GM18520 (cell line): ENCODE measurements around the gene OR2B3.
"Not testable (repeated sequence)": the region's sequence is repeated elsewhere in the genome, so short reads cannot be mapped to it uniquely, and the experiment has no call there.

Experiments
- ATAC-seq: cut with Tn5 transposase; IDR thresholded peaks from one replicate; pipeline ENCODE4 v1.9.1; 2021; ENCODE audit not compliant: unreplicated experiment

OR2B3 gene, protein sequence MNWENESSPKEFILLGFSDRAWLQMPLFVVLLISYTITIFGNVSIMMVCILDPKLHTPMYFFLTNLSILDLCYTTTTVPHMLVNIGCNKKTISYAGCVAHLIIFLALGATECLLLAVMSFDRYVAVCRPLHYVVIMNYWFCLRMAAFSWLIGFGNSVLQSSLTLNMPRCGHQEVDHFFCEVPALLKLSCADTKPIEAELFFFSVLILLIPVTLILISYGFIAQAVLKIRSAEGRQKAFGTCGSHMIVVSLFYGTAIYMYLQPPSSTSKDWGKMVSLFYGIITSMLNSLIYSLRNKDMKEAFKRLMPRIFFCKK

GRCh38 chr6:29087213-29087612 is at the start of gene OR2B3:
TSS of gene OR2B3 (minus strand) at chr6:29087313. CDS start at chr6:29087248, 65 bp downstream.
- ATAC-seq, result no peak

- ATAC-seq, result no peak
Observed at GRCh38 chr6:29131691-29132090, 44.6 kb upstream of the OR2B3 start.

DNA sequence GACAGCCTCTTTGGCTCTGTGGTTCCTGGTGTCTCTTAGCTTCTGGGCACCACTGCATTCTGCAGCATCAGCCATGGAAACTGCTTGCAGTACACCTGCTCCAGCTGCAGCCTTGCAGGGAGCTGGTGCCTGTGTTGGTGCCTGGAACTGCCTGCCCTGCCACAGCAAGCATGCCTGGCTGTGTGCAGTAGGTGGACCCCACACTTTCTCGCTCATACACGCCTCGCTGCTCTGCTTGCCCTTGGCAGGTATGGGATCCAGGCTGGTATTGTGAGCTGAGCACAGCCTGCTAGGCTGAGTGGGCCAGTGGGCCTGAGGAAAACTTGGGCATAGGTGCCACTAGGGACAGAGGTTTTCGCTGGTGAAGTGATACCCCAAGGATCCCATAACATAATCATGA is 43.5 kb upstream of the OR2B3 start:
- ATAC-seq, result no peak

GRCh38 chr6:29129326-29130012 is 42.4 kb upstream of the OR2B3 start:
- ATAC-seq, result no peak

DNA sequence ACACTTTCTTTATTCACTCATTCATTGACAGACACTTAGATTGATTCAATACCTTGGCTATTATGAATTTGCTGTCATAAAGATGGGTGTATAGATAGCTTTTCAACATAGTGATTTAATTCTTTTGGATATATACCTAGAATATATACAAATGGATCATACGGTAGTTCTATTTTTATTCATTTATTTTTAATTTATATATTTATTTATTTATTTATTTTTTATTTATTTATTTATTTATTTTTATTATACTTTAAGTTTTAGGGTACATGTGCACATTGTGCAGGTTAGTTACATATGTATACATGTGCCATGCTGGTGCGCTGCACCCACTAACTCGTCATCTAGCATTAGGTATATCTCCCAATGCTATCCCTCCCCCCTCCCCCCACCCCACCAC is 27.9 kb upstream of the OR2B3 start:
- ATAC-seq, result not testable (repeated sequence)

- ATAC-seq, result no peak
Observed at GRCh38 chr6:29112135-29112534, 25.0 kb upstream of the OR2B3 start.

DNA sequence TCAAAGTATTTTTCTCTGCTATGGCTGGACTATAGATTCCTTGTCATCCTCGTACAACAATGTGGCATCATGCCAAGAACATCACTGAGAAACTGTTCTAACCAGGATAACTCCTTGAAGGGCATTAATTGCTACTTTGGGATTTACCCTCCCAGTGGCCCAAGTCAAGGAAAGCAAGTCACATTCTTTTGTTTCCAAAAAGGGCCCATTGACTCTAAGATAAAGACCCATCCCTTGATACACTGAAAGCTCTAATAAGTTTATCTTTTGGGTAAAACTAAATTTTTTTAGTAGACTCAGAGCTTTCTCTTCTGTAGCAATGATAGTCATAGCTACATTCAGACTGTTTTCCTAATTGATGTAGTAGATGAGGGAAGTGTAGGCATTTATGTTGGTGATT is 20.6 kb upstream of the OR2B3 start, which contains the start of gene OR2J3:
OR2J3 (plus strand) TSS at position 301 of the 400 bp plus-strand sequence. CDS start 3,833 bp downstream, outside the sequence.
- no peak for ATAC-seq

DNA sequence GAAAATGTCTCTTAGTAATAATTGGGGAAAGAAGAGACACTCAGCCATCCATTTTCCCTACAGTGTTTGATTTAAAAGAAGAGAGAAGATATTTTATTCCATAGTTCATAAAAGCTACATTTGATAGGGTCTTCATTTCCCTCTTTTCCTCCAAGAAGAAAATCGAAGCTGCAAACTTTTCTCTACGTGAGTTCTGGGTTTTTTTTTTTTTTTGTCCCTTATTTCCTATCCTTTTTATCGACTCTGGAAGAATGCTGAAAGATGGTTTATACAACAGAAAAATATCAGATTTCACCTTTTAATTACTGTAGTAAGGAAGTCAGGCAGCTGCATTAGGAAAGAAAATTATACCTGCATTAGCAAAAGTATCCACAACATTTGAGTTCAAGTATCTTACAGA is 12.1 kb upstream of the OR2B3 start, which contains the start of gene OR2J1:
OR2J1 (plus strand) TSS at position 301 of the 400 bp plus-strand sequence. CDS start 1,453 bp downstream, outside the sequence.
- ATAC-seq, result no peak

DNA sequence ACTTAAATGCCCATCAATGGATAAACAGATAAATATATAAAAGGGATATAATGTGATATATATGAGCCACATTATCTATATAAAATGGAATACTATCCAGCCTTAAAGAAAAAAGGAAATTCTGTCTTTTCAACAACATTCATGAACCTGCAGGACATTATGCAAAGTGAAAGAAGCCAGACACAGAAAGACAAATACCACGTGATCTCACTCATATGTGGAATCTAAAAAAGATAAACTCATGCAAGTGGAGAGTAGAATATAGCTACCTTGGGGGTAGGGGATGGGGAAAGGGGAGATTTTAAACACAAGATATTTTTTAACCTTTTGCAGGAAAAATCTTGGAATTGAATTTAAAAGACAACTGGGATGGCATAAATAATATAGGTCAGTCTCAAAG is 10.7 kb upstream of the OR2B3 start:
- no peak for ATAC-seq

GRCh38 chr6:29092957-29093356 is 5.8 kb upstream of the OR2B3 start:
- ATAC-seq, result no peak

GRCh38 chr6:29082457-29082856 is 4.7 kb downstream of the OR2B3 start:
- no peak for ATAC-seq

GRCh38 chr6:29081312-29081711 is 5.8 kb downstream of the OR2B3 start:
- ATAC-seq, result no peak

DNA sequence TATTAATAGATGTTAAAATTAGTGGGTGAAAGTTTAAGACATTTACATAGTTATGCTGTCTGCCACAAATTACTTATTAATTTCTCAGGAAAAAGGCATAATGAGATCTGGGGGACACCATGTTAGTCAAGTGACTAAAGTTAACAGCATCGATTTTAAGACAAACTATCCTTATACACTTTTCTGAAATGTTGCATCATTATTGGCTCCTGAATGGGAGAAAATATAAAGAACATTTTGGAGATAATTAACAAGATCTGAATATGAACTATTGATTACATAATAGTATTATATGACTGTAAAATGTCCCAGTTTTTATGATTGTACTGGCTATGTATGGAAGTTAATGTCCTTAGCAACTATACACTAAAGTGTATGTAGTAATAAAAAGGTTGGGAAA is 7.9 kb downstream of the OR2B3 start:
- ATAC-seq, result no peak

- ATAC-seq, result no peak
Observed at GRCh38 chr6:29071831-29072723, 15.0 kb downstream of the OR2B3 start.

DNA sequence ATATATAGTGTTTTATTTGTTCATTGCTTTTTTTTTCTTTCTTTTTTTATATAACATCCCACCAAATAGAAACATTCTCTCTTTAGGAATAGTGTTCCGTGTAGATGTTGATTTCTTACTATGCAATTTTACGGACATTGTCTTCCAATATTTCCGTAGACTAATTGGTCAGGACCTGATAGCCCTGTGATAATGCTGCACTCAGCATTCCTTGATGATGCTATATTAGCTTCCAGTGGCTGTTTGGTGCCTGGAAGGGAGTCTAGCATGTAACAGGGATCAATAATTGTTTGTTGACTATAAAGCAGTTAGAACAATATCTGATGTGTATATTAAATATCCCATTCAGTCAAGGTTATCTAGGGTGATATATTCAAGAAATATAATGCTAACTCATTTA is 35.4 kb downstream of the OR2B3 start:
- ATAC-seq, result no peak

GRCh38 chr6:29045075-29045474 is 42.0 kb downstream of the OR2B3 start, which contains the start of gene OR2W1:
TSS of gene OR2W1 (minus strand) at chr6:29045175. CDS start at chr6:29045175, 0 bp downstream.
- ATAC-seq, result no peak
